ENCODE results near the gene C16orf87.

The C16orf87 gene

GRCh38 chr16:46763147-46763546 lies 67.8 kb downstream of the C16orf87 start:
- H3K4me3 ChIP-seq (ENCODE audit: insufficient read depth, low read depth, low read length): no peak overlapping the region
- WGBS, 2 experiments: 85% methylated on average over 12 of the region's 12 CpGs
- no peaks in the 10 kb centered on the region for H3K36me3 ChIP-seq (ENCODE audit: control insufficient read depth, insufficient read depth, low read length)
- H3K27me3 ChIP-seq (ENCODE audit: control insufficient read depth, insufficient read depth, low read length, poor library complexity, severe bottlenecking): no peaks in the 10 kb centered on the region
- no peaks in the 10 kb centered on the region for H3K9me3 ChIP-seq (ENCODE audit: control insufficient read depth, low read length)
- H3K27ac ChIP-seq (ENCODE audit: insufficient read depth, low read depth, low read length, poor library complexity, severe bottlenecking): no peak overlapping the region
- no peaks in the 10 kb centered on the region for H3K4me1 ChIP-seq (ENCODE audit: control insufficient read depth, insufficient read depth, low read length)

GRCh38 chr16:46762583-46762982 lies 68.4 kb downstream of the C16orf87 start:
- no peak overlapping the region for H3K27ac ChIP-seq (ENCODE audit: insufficient read depth, low read depth, low read length, poor library complexity, severe bottlenecking)
- H3K36me3 ChIP-seq (ENCODE audit: control insufficient read depth, insufficient read depth, low read length): no peaks in the 10 kb centered on the region
- WGBS, 2 experiments: 87 to 88% methylated on average over 3 of the region's 3 CpGs
- H3K9me3 ChIP-seq (ENCODE audit: control insufficient read depth, low read length): no peaks in the 10 kb centered on the region
- H3K4me1 ChIP-seq (ENCODE audit: control insufficient read depth, insufficient read depth, low read length): no peaks in the 10 kb centered on the region
- no peak overlapping the region for H3K4me3 ChIP-seq (ENCODE audit: insufficient read depth, low read depth, low read length)
- no peaks in the 10 kb centered on the region for H3K27me3 ChIP-seq (ENCODE audit: control insufficient read depth, insufficient read depth, low read length, poor library complexity, severe bottlenecking)

GRCh38 chr16:46759309-46759708 lies 71.7 kb downstream of the C16orf87 start:
- H3K4me1 ChIP-seq (ENCODE audit: control insufficient read depth, insufficient read depth, low read length): peaks cover 5% of the 10 kb centered on the region
- H3K4me3 ChIP-seq (ENCODE audit: insufficient read depth, low read depth, low read length): no peak overlapping the region
- H3K36me3 ChIP-seq (ENCODE audit: control insufficient read depth, insufficient read depth, low read length): no peaks in the 10 kb centered on the region
- WGBS, 2 experiments: 87 to 91% methylated on average over 5 of the region's 5 CpGs
- no peaks in the 10 kb centered on the region for H3K9me3 ChIP-seq (ENCODE audit: control insufficient read depth, low read length)
- H3K27me3 ChIP-seq (ENCODE audit: control insufficient read depth, insufficient read depth, low read length, poor library complexity, severe bottlenecking): no peaks in the 10 kb centered on the region
- H3K27ac ChIP-seq (ENCODE audit: insufficient read depth, low read depth, low read length, poor library complexity, severe bottlenecking): no peak overlapping the region

- Histone ChIP-seq H3K9me3 (ENCODE audit: control insufficient read depth, low read length) (no peaks in the 10 kb centered on the region), H3K27ac (ENCODE audit: insufficient read depth, low read depth, low read length, poor library complexity, severe bottlenecking) (no peak overlapping the region), H3K27me3 (ENCODE audit: control insufficient read depth, insufficient read depth, low read length, poor library complexity, severe bottlenecking) (no peaks in the 10 kb centered on the region), H3K36me3 (ENCODE audit: control insufficient read depth, insufficient read depth, low read length) (no peaks in the 10 kb centered on the region), H3K4me1 (ENCODE audit: control insufficient read depth, insufficient read depth, low read length) (peaks cover 5% of the 10 kb centered on the region), H3K4me3 (ENCODE audit: insufficient read depth, low read depth, low read length) (no peak overlapping the region)
- WGBS, 2 experiments: 78 to 82% methylated on average over 21 of the region's 21 CpGs
Measured at GRCh38 chr16:46757339-46758050, 73.5 kb downstream of the C16orf87 start.

- Histone ChIP-seq H3K27ac (ENCODE audit: insufficient read depth, low read depth, low read length, poor library complexity, severe bottlenecking) (no peak overlapping the region), H3K27me3 (ENCODE audit: control insufficient read depth, insufficient read depth, low read length, poor library complexity, severe bottlenecking) (no peaks in the 10 kb centered on the region), H3K4me3 (ENCODE audit: insufficient read depth, low read depth, low read length) (no peak overlapping the region), H3K4me1 (ENCODE audit: control insufficient read depth, insufficient read depth, low read length) (peaks cover 5% of the 10 kb centered on the region), H3K9me3 (ENCODE audit: control insufficient read depth, low read length) (no peaks in the 10 kb centered on the region), H3K36me3 (ENCODE audit: control insufficient read depth, insufficient read depth, low read length) (no peaks in the 10 kb centered on the region)
- 91 to 94% methylated on average over 11 of the region's 11 CpGs for WGBS, 2 experiments
Measured at GRCh38 chr16:46756772-46757171, 74.2 kb downstream of the C16orf87 start.

- WGBS, 2 experiments: 95% methylated on average over 5 of the region's 5 CpGs
- Histone ChIP-seq H3K27ac (ENCODE audit: insufficient read depth, low read depth, low read length, poor library complexity, severe bottlenecking) (no peak overlapping the region), H3K27me3 (ENCODE audit: control insufficient read depth, insufficient read depth, low read length, poor library complexity, severe bottlenecking) (no peaks in the 10 kb centered on the region), H3K4me3 (ENCODE audit: insufficient read depth, low read depth, low read length) (no peak overlapping the region), H3K9me3 (ENCODE audit: control insufficient read depth, low read length) (no peaks in the 10 kb centered on the region), H3K4me1 (ENCODE audit: control insufficient read depth, insufficient read depth, low read length) (peaks cover 17% of the 10 kb centered on the region), H3K36me3 (ENCODE audit: control insufficient read depth, insufficient read depth, low read length) (no peaks in the 10 kb centered on the region)
Measured at GRCh38 chr16:46753015-46753414, 78.0 kb downstream of the C16orf87 start.

- 90 to 93% methylated on average over 7 of the region's 7 CpGs for WGBS, 2 experiments
- Histone ChIP-seq H3K27me3 (ENCODE audit: control insufficient read depth, insufficient read depth, low read length, poor library complexity, severe bottlenecking) (no peaks in the 10 kb centered on the region), H3K27ac (ENCODE audit: insufficient read depth, low read depth, low read length, poor library complexity, severe bottlenecking) (no peak overlapping the region), H3K9me3 (ENCODE audit: control insufficient read depth, low read length) (no peaks in the 10 kb centered on the region), H3K36me3 (ENCODE audit: control insufficient read depth, insufficient read depth, low read length) (no peaks in the 10 kb centered on the region), H3K4me3 (ENCODE audit: insufficient read depth, low read depth, low read length) (no peak overlapping the region), H3K4me1 (ENCODE audit: control insufficient read depth, insufficient read depth, low read length) (peaks cover 20% of the 10 kb centered on the region)
Measured at GRCh38 chr16:46751381-46751780, 79.6 kb downstream of the C16orf87 start.

GRCh38 chr16:46748775-46749705 lies 81.9 kb downstream of the C16orf87 start:
- Histone ChIP-seq H3K4me3 (ENCODE audit: insufficient read depth, low read depth, low read length) (no peak overlapping the region), H3K27ac (ENCODE audit: insufficient read depth, low read depth, low read length, poor library complexity, severe bottlenecking) (peak overlapping the region; percentile 63), H3K27me3 (ENCODE audit: control insufficient read depth, insufficient read depth, low read length, poor library complexity, severe bottlenecking) (no peaks in the 10 kb centered on the region), H3K36me3 (ENCODE audit: control insufficient read depth, insufficient read depth, low read length) (no peaks in the 10 kb centered on the region), H3K4me1 (ENCODE audit: control insufficient read depth, insufficient read depth, low read length) (peaks cover 20% of the 10 kb centered on the region), H3K9me3 (ENCODE audit: control insufficient read depth, low read length) (no peaks in the 10 kb centered on the region)
- 88% methylated on average over 20 of the region's 20 CpGs for WGBS, 2 experiments

GRCh38 chr16:46747777-46748651 lies 83.0 kb downstream of the C16orf87 start, which contains the start of gene MYLK3:
Gene MYLK3, minus strand, starts transcription at chr16:46748344. Its CDS starts 151 bp downstream, at chr16:46748193.
- H3K27ac ChIP-seq (ENCODE audit: insufficient read depth, low read depth, low read length, poor library complexity, severe bottlenecking): peak within 1 kb of the TSS; percentile 72
- H3K36me3 ChIP-seq (ENCODE audit: control insufficient read depth, insufficient read depth, low read length): no peaks in the 10 kb centered on the region
- H3K4me1 ChIP-seq (ENCODE audit: control insufficient read depth, insufficient read depth, low read length): peaks cover 20% of the 10 kb centered on the region
- no peak within 1 kb of the TSS for H3K4me3 ChIP-seq (ENCODE audit: insufficient read depth, low read depth, low read length)
- no peaks in the 10 kb centered on the region for H3K27me3 ChIP-seq (ENCODE audit: control insufficient read depth, insufficient read depth, low read length, poor library complexity, severe bottlenecking)
- WGBS, 2 experiments: 74 to 77% methylated on average over 25 of the region's 25 CpGs
- H3K9me3 ChIP-seq (ENCODE audit: control insufficient read depth, low read length): no peaks in the 10 kb centered on the region

Data from ectodermal cell (in vitro differentiated cells).